GM10266 (cell line): ENCODE results near the gene GPX4.

Source experiments
- DNase-seq: peaks from one replicate; pipeline ENCODE4 v3.0.0; 2012; ENCODE audit errors: extremely low spot score
- TF ChIP-seq, protein P1 (sequence below): IDR thresholded peaks from 2 replicates; pipeline ENCODE4 v1.5.1; 2012; ENCODE audit warnings: mild to moderate bottlenecking, low read depth; ENCODE audit not compliant: control insufficient read depth, insufficient read depth; ENCODE audit errors: missing control alignments

The GPX4 gene

DNA sequence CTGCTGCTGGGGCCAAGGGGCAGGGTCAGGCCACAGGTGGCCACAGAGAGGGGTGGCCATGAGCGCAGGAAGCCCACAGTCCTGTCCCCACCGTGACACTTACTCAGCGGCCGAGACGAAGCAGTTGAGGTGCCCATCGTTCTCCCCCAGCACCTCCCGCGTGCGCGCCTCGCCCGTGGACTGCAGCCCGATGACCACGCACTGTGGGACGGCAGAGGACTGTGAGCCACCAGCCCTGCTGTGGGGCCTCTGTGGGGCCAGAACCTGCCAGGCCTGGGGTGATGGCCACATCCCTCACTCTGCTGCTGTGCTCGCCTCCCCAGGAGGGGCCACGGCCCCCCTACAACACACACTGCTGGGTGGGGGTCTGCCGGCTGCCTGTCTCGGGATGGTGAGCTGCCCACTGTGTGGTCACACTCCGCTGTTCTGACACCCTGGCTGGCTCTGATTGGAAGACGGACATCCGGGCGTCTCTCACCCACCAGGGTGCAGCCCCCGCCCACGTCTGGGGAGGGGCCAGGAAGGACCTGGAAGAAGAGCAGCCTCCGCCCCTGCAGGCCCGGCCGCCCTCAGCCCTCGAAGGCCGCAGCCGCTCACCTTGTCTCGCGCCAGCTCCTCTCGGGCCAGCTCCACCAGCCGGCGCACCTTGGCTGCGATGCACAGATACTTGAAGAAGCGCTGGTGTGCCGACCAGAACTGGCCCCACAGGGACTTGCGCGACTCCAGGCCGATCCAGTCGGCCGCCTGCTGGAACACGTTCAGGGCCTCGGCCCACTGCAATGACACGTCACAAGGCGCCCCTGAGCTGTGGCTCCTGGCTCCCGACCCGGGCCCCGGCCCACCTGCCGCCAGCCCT lies 13.2 kb downstream of the GPX4 start:
- DNase-seq: no peak
- TF ChIP-seq, protein P1, sequence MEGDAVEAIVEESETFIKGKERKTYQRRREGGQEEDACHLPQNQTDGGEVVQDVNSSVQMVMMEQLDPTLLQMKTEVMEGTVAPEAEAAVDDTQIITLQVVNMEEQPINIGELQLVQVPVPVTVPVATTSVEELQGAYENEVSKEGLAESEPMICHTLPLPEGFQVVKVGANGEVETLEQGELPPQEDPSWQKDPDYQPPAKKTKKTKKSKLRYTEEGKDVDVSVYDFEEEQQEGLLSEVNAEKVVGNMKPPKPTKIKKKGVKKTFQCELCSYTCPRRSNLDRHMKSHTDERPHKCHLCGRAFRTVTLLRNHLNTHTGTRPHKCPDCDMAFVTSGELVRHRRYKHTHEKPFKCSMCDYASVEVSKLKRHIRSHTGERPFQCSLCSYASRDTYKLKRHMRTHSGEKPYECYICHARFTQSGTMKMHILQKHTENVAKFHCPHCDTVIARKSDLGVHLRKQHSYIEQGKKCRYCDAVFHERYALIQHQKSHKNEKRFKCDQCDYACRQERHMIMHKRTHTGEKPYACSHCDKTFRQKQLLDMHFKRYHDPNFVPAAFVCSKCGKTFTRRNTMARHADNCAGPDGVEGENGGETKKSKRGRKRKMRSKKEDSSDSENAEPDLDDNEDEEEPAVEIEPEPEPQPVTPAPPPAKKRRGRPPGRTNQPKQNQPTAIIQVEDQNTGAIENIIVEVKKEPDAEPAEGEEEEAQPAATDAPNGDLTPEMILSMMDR: no peak

DNA sequence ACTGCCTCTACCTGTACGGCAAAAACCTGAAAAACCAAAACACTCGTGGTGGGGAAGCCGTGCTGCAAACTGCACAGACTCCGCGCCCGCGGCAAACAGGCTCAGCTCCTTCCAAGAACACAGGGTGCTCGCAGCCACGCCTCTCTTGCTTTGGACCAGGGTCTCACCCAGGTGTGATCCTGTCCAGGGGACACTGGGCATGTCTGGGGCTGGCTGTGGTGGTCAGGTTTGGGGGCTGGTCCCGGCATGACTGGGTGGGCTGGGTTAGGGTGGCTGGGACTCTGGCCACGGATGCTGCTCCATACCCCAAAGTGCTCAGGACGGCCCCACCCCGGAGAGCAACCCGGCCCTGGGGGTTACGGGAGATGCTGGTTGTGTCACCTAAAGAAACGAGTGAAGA lies 13.9 kb downstream of the GPX4 start:
- TF ChIP-seq, protein P1: no peak
- DNase-seq: no peak

DNA sequence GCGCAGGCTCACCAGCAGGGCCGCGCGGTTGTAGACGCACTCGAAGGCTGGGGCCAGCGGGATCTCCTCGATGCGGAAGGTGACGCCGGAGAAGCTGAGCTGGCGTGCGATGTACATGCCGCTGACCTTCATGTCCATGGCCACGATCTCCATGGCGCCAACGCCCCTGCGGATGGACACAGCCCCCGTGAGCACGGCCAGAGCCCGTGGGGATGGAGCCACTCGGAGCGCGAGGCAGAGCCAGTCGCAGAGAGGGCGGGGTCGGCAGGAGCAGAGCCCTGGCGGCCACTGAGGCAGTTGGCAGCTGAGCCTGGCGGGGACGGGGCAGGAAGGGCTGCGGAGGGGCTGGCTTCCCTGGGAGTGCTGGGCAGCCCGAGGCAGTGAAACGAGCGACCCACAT lies 15.2 kb downstream of the GPX4 start:
- TF ChIP-seq, protein P1: no peak
- no peak for DNase-seq

DNA sequence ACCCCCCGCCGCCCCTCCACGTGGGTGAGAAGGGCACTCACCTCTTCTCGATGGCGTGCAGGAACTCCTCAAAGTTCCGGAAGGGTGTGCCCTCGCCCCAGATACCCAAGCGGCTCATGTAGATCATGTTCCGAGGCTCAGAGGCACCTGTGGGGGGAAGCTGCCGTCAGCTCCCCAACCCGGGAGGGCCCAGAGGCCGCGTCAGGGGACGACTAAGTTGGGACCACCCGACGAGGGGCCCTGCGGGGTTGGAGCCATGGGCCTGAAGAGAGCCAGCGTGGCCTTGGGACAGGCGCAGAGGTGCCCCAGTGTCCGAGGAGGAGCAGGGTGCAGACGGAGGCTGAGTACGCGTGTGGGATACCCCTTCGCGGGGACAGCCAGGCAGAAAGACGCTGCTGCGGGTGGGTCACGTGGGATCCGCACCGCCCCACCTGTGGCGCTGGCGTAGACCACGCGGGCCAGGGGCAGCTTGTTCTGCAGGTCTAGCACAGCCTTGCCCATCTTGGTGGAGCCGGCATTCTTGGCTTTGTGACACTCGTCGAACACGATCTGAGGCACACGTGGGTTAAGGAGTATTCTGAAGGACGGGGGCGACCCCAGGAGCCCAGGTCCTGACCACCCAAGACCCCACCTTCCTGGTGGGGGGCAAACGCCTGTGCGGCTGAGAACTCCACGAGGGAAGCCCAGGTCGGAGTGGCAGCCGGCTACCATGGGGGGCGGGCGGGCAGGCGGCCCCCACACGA lies 15.9 kb downstream of the GPX4 start:
- no peak for DNase-seq
- TF ChIP-seq, protein P1: no peak

DNA sequence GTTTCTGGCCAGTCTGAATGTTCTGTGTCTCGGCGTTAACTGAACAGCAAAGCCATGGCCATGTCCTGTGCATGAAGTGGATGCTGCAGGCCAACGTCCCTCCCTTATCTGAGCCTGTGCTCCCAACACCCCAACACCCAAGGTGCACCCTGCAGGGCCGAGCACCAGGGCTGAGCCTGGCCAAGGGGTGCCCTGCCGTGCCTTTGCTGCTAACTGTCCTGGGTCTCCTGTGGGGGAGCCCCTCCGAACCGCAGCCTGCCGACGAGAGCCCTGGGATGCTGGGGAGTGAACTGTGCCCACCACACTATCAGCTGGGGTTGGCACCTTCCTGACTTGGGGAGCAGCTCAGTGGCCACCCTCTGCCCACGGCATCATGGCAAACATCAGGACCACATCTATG lies 17.6 kb downstream of the GPX4 start:
- TF ChIP-seq, protein P1: no peak

DNA sequence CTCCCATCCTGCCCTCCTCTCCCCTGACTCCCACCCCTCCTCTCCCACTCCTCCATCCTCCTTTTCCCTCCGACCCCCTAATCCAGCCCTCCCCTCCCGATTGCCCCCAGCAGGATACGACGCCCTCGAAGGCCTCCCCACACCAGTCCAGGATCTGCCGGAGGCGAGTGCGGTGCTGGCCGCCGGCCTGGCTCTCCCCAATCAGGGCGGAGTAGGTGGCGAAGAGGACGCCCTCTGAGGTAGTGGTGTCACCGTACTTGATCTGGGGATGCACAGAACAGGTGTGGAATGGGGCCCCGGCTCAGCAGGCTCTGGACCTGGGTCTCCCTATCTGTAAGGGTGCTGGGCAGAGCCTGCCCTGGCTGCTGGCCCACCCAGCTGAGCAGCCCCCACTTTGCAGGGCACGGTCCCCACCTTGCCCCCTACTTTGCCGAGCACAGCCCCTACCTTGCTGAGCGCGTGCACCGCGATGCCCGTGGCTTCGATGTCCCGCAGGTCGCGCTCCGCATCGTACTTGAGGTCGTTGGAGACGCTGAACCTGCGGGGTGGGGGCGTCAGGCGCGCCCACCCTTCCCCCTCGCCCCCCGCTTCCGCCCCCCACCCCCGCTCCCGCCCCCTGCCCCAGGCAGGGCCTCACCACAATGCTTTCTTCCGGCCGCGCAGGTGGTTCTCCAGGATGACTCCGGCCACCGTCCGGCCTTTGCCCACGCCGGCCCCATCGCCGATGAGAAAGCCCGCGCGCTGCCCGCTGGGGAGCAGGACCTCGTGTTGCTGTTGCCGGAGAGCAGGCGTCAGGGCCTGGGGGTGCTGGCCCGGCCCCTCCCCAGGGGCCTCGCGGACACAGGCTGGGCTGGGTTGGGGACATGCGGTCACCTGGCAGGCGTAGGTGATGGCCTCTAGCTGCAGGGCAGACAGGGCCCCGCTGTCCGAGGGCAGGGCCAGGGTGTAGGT lies 18.5 kb downstream of the GPX4 start:
- DNase-seq: no peak
- TF ChIP-seq, protein P1: no peak

More for the DNA sequence above, 17.6 kb downstream of the GPX4 start:
- no peak for DNase-seq

DNA sequence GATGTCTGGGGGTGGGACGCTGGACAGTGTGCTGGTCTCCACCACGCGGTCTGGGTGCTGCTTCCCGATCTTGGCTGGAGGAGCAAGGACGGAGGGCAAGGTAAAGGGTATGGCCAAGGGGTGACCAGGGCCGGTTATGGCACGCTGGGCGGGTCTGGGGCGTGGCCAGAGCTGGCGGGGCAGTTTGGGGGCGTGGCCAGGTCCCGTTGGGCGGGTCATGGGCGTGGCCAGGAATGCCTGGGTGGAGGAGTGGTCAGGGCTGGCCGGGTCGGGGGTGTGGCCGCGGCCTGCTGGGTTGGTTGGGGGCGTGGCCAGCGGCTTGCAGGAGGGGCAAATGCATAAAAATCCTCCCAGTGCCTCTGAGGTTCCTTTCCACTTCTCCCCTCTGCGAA lies 19.2 kb downstream of the GPX4 start:
- DNase-seq: peak; percentile 94
- TF ChIP-seq, protein P1: no peak
